Measurements from ENCODE around the gene SLC46A1. TPM values are rescaled to one million over a fixed set of nuclear protein-coding genes. Genes with fewer than 3 reads are reported as not detected.

Gene SLC46A1
- total and polyA plus RNA-seq, 9 of the 15 experiments (the other 6 are each of a cell fraction or from before 2014, with no cell fraction given), result 0.24 to 5.5 (median 3.1) TPM

GRCh38 chr17:28357061-28357900 lies 48.7 kb downstream of the SLC46A1 start, which contains the start of gene POLDIP2 (continued):
- TF ChIP-seq RREB1 (CRISPR knock-in tag; IDR thresholded peaks at IDR 0.05) (no peak), ELF2 (CRISPR knock-in tag; IDR thresholded peaks at IDR 0.05) (peak; percentile 96), SRSF7 (optimal IDR thresholded peaks at IDR 0.05; ENCODE audit: low read depth, low read length) (no peak), FUS (optimal IDR thresholded peaks at IDR 0.05; ENCODE audit: low read depth, low read length) (peak; percentile 61), HNRNPL (IDR thresholded peaks at IDR 0.05; ENCODE audit: low read depth, low read length) (peak; percentile 55; the same call in 1 of the 2 replicates), ZNF561 (CRISPR knock-in tag; conservative IDR thresholded peaks at IDR 0.05) (no peak), ZHX1 (conservative IDR thresholded peaks at IDR 0.05; ENCODE audit: low read length) (no peak), CEBPG (CRISPR knock-in tag; IDR thresholded peaks at IDR 0.05) (no peak), CEBPG (tag; conservative IDR thresholded peaks at IDR 0.05 in 1 of 2, IDR thresholded peaks at IDR 0.05 in 1 of 2) (no peak), AFF4 (CRISPR knock-in tag; IDR thresholded peaks at IDR 0.05) (0 out of 2 replicates have a peak, but pooled peaks have one; percentile 40), FOXA3 (CRISPR knock-in tag; conservative IDR thresholded peaks at IDR 0.05 in 1 of 2, IDR thresholded peaks at IDR 0.05 in 1 of 2) (no peak), ZFP1 (CRISPR knock-in tag; IDR thresholded peaks at IDR 0.05) (no peak)
- TF ChIP-seq, protein P1, sequence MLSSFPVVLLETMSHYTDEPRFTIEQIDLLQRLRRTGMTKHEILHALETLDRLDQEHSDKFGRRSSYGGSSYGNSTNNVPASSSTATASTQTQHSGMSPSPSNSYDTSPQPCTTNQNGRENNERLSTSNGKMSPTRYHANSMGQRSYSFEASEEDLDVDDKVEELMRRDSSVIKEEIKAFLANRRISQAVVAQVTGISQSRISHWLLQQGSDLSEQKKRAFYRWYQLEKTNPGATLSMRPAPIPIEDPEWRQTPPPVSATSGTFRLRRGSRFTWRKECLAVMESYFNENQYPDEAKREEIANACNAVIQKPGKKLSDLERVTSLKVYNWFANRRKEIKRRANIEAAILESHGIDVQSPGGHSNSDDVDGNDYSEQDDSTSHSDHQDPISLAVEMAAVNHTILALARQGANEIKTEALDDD (IDR thresholded peaks at IDR 0.05), result no peak

Measured in K562 (cell line).